ENCODE results near the gene TSPO. TPM values are rescaled to one million over a fixed set of nuclear protein-coding genes. Genes with fewer than 3 reads are reported as not detected.

Gene TSPO
- total RNA-seq, 1 experiment from 2014 or later = 757 TPM

- in situ Hi-C loops (cut with HindIII; ENCODE audit: low pct_unique_long_range_greater_than_20kb, low sequenced_read_pairs) = no loop called here
- no peak for DNase-seq (ENCODE audit: low read depth)
Measured at GRCh38 chr22:43171019-43171491, 19.7 kb downstream of the TSPO start.

- in situ Hi-C loops (cut with HindIII; ENCODE audit: low pct_unique_long_range_greater_than_20kb, low sequenced_read_pairs) = no loop called here
- DNase-seq (ENCODE audit: low read depth) = no peak
Measured at GRCh38 chr22:43171607-43172006, 20.2 kb downstream of the TSPO start.

GRCh38 chr22:43172191-43172590 lies 20.8 kb downstream of the TSPO start:
- no peak for DNase-seq (ENCODE audit: low read depth)
- in situ Hi-C loops (cut with HindIII; ENCODE audit: low pct_unique_long_range_greater_than_20kb, low sequenced_read_pairs) = no loop called here

DNA sequence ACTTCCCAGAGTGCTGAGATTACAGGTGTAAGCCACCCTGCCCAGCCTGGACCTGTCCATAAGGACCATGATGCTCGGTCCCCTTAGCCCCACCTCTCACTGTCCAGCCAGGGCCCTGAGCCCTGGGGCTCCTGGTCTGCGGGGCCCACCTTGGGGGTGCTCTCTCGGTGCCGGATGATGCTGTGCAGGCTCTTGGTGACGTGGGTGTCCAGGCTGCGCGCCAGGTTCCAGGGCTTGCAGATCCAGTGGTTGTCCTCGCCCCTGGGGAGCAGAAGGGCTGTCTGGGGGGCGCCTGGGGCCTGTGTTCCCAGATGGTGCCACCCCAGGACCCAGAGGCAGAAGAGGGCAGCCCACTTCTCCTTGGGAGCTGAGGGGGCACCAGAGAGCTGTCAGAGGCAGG lies 22.2 kb downstream of the TSPO start:
- in situ Hi-C loops (cut with HindIII; ENCODE audit: low pct_unique_long_range_greater_than_20kb, low sequenced_read_pairs) = no loop called here
- no peak for DNase-seq (ENCODE audit: low read depth)

- in situ Hi-C loops (cut with HindIII; ENCODE audit: low pct_unique_long_range_greater_than_20kb, low sequenced_read_pairs) = no loop called here
- no peak for DNase-seq (ENCODE audit: low read depth)
Measured at GRCh38 chr22:43173976-43174720, 22.8 kb downstream of the TSPO start.

GRCh38 chr22:43174941-43175531 lies 23.7 kb downstream of the TSPO start:
- in situ Hi-C loops (cut with HindIII; ENCODE audit: low pct_unique_long_range_greater_than_20kb, low sequenced_read_pairs) = no loop called here
- no peak for DNase-seq (ENCODE audit: low read depth)

- in situ Hi-C loops (cut with HindIII; ENCODE audit: low pct_unique_long_range_greater_than_20kb, low sequenced_read_pairs) = no loop called here
- DNase-seq (ENCODE audit: low read depth) = no peak
Measured at GRCh38 chr22:43176090-43176489, 24.7 kb downstream of the TSPO start.

GRCh38 chr22:43177479-43177878 lies 26.1 kb downstream of the TSPO start:
- DNase-seq (ENCODE audit: low read depth) = no peak
- in situ Hi-C loops (cut with HindIII; ENCODE audit: low pct_unique_long_range_greater_than_20kb, low sequenced_read_pairs) = no loop called here

- in situ Hi-C loops (cut with HindIII; ENCODE audit: low pct_unique_long_range_greater_than_20kb, low sequenced_read_pairs) = no loop called here
Measured at GRCh38 chr22:43179146-43179910, 28.0 kb downstream of the TSPO start.

DNA sequence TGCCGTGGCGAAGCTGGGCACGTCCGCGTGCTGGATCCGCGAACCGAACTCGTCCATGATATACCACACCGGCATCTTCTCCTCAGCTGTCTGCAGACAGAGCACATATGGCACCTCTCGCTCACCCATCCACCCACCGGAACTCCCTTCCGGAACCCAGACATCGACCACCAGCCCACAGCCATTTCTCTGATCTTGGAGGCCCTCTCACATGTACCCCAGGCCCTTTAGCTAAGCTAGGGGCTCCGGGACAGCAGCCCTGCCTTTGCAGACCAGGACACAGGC lies 28.5 kb downstream of the TSPO start:
- no peak for DNase-seq (ENCODE audit: low read depth)
- in situ Hi-C loops (cut with HindIII; ENCODE audit: low pct_unique_long_range_greater_than_20kb, low sequenced_read_pairs) = no loop called here

More at GRCh38 chr22:43179146-43179910, 28.0 kb downstream of the TSPO start:
- DNase-seq (ENCODE audit: low read depth) = no peak

- in situ Hi-C loops (cut with HindIII; ENCODE audit: low pct_unique_long_range_greater_than_20kb, low sequenced_read_pairs) = no loop called here
- DNase-seq (ENCODE audit: low read depth) = no peak
Measured at GRCh38 chr22:43180670-43181069, 29.3 kb downstream of the TSPO start.

GRCh38 chr22:43181321-43182076 lies 30.1 kb downstream of the TSPO start:
- in situ Hi-C loops (cut with HindIII; ENCODE audit: low pct_unique_long_range_greater_than_20kb, low sequenced_read_pairs) = no loop called here
- no peak for DNase-seq (ENCODE audit: low read depth)

- no peak for DNase-seq (ENCODE audit: low read depth)
- in situ Hi-C loops (cut with HindIII; ENCODE audit: low pct_unique_long_range_greater_than_20kb, low sequenced_read_pairs) = no loop called here
Measured at GRCh38 chr22:43182118-43182517, 30.8 kb downstream of the TSPO start.

GRCh38 chr22:43182726-43183125 lies 31.4 kb downstream of the TSPO start:
- in situ Hi-C loops (cut with HindIII; ENCODE audit: low pct_unique_long_range_greater_than_20kb, low sequenced_read_pairs) = no loop called here
- no peak for DNase-seq (ENCODE audit: low read depth)

DNA sequence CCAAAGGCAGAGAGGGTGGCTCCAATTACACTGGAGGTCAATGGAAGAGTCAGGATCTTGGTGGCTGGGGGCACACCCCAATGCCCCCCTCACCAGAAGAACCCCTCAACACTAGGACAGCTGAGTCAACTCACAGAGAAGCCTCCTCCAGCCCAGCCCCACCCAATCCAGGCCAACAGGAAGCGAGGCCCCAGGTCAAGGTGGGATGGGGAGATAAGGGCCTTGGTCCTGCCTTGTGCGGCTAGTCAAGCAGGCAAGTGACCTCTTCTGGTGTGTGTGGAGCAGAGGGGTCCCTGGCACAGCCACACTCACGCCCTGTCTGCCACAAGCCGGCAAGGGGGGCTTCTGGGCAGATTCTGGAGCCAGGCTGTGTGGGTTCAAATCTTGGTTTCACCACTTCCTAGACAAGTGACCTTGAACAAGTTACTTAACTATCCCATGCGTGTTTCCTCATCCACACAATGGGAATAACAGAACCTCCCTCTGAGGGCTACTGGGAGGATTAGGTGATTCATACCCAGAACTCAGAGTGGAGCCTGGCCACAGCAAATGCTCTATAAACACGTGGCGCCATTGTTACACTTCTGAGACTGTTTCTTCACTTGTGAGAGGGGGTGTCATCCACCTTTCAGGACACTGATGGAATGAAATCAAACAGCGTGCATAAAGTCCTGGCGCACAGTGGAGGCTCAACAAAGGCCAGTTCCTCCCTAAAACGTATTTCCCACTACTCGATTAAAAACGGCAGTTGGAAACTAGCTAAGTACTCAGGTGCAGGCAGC lies 32.3 kb downstream of the TSPO start:
- no peak for DNase-seq (ENCODE audit: low read depth)
- in situ Hi-C loops (cut with HindIII; ENCODE audit: low pct_unique_long_range_greater_than_20kb, low sequenced_read_pairs) = no loop called here

GRCh38 chr22:43185860-43186261 lies 34.5 kb downstream of the TSPO start:
- peak; percentile 22 for DNase-seq (ENCODE audit: low read depth)
- in situ Hi-C loops (cut with HindIII; ENCODE audit: low pct_unique_long_range_greater_than_20kb, low sequenced_read_pairs) = no loop called here

- DNase-seq (ENCODE audit: low read depth) = peak; percentile 58
- in situ Hi-C loops (cut with HindIII; ENCODE audit: low pct_unique_long_range_greater_than_20kb, low sequenced_read_pairs) = no loop called here
Measured at GRCh38 chr22:43186272-43187170, 35.2 kb downstream of the TSPO start, which contains the start of gene TTLL12. Gene TTLL12 (minus strand): TSS chr22:43187134. CDS start chr22:43187069, 65 bp downstream.

All from Caki2 (cell line).